ENCODE results near the gene DISC1.
"Not testable (repeated sequence)": the region's sequence is repeated elsewhere in the genome, so short reads cannot be mapped to it uniquely, and the experiment has no call there.

The DISC1 gene

GRCh38 chr1:231606712-231607111, 19.9 kb upstream of the DISC1 start:
- DNase-seq, result no peak

GRCh38 chr1:231610388-231610787, 16.2 kb upstream of the DISC1 start:
- no peak for DNase-seq

GRCh38 chr1:231611111-231611510, 15.5 kb upstream of the DISC1 start:
- DNase-seq, result no peak

- DNase-seq, result no peak
Observed at GRCh38 chr1:231611851-231612250, 14.7 kb upstream of the DISC1 start.

DNA sequence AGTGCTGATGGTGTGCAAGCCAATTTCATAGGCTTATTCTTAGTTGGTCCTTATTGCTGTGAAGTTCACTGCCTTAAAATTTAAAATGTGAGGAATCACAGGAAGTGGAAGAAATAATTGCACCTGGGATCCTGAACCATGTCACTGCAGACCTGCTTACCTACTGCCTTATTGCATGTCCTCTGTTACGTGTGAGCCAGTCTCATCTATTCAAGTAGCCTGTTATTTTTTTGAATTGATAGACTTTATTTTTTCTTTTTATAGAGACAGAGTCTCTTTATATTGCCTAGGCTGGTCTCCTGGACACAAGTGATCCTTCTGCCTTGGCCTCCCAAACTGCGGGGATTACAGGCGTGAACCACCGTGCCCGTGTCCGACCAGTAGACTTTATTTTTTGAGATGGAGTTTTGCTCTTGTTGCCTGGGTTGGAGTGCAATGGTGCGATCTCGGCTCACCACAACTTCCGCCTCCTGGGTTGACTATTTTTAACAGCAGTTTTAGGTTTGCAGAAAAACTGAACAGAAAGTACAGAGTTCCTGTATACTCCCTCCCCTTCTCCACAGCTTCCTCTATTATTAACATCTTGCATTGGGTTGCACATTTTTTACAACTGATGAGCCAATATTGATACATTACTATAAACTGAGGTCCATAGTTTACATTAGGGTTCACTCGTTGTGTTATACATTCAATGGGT, 14.0 kb upstream of the DISC1 start:
- DNase-seq, result peak; percentile 68

DNA sequence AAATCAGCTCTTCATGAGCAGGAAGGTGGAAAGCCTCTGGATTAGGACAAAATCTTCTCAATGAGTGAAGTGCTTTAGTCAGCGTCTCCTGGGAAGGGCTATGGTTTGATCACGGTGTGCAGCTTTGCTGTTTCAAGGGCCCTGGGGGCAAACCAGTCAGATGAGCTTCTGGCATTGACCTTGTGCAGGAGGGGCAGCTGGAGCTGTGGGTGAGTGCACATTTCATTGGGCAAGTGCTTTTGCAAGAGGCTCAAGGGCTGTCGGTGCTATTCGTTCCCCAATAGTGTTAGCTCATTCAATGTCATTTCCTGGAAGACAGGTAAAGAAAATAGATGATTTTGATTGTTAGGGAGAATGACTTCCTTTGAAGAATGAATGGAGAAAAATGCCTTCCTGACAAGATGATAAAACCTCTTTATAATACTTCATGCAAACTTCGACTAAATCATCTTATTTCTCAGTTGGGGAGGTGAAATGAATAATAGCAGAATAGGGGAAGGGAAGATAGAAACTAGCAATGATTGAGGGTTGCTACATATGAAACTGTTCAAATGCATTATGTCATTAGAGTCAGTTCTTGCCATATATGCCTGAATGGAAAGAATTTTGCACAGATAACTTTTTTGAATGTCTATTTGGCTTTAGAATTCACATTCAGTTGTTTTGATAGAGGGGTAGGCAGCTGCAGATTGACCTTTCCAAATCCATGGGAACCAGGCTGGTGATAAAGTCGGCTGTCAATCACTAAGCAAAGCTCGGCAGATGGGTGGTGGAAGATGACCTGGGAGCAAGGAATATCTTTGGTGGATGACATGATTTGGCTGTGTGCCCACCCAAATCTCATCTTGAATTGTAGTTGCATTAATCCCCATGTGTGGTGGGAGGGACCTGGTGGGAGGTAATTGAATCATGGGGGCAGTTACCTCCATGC, 12.9 kb upstream of the DISC1 start:
- no peak for DNase-seq

DNA sequence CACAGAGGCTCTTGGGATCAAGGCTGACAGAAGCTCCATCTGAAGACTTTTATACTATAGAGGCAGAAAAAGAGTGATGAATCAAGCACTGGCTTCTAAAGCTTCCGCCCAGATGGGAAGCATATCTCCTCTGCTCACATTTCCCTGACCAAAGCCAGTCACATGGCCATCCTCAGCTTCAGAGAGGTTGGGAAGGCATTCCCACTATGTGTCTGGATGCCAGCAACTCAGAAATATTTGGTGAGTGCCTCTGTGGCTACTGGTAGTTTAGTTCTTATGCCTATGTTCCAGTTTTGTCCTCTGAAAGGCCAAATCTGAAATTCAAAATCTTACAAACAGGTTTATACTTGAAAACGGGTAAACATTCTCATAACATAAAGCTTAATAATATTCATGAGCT, 9.9 kb upstream of the DISC1 start:
- DNase-seq, result no peak

DNA sequence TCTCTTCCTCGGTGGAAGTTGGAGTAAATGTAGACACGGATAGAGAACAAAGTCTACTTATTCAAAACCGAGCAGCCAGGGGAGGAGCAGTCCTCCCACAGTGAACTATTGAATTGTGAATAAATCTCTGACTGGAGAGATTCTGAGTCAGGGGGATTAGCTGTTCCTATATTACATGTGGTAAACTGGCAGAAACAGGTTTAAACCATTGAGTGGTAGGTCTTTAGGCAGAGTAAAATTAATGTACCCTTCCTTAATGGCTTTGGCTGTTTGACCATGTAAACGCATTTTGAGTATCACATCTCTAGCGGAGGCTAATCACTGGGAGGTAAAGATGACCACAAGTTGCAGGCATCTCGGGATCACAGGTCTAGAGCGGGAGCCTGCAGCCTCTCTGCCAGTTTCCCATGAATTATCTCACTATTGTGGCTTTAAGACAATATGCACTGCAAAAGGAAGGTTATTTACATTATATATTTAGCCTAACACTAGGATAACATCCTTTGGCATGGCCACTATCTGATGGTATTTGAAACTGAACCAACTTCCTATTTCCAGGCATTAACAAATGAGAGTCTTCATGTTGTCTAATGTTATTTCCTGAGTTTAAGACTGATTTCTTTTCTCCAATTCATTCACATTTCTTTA, 7.9 kb upstream of the DISC1 start:
- DNase-seq, result no peak

- DNase-seq, result no peak
Observed at GRCh38 chr1:231619257-231619634, 7.3 kb upstream of the DISC1 start.

GRCh38 chr1:231625042-231625441, 1.5 kb upstream of the DISC1 start:
- not testable (repeated sequence) for DNase-seq

DNA sequence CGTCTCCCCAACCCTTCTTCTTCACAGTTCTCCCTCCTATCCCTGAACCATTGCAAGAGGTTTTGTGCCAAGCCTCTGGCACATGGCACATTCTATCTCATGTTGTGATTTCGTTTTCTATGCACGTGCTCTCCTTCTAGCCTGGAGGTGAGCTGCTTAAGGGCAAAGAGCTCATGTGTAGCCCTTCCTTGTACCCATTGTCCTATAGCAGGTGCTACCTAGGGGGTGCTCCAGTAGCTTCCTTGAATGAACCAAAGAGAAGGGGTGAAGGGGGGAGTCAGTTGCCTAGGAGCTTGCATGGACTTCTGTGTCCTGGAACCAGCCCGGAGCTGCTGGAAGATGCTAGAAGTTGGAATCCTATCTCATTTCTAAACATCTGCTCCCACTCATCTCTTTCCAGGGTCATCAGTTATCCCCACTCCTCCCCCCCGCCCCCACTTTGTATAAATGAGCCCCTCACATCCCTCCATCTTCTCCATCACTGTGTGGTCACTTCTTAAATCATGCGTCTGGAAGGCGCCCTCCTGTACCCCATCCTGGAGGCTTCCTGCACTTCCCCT, 535 bp upstream of the DISC1 start:
- no peak for DNase-seq

GRCh38 chr1:231626951-231627614, 493 bp downstream of the DISC1 start:
- DNase-seq, result peak; percentile 78

- DNase-seq, result peak; percentile 73
Observed at GRCh38 chr1:231628207-231628876, 1.8 kb downstream of the DISC1 start.

DNA sequence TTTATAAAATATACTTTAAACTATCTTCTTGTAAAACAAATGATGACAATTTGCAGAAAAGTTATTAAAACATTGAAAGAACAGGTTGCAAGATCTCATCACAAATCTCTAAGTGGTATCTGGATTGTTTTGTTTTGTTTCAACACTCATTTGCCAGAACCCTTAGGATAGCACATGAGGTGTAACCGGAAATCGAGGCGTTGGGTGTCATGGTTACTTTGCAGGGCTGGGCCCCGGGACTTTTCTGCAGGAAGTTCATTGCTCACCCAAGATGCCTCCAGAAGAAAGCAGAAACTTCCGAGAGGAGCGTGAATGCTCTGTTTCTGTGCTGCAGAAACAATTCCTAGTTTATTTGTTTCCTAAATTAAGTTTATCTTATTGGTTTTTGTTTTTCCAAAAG, 2.5 kb downstream of the DISC1 start:
- DNase-seq, result no peak

- no peak for DNase-seq
Observed at GRCh38 chr1:231630558-231631205, 4.1 kb downstream of the DISC1 start.

DNA sequence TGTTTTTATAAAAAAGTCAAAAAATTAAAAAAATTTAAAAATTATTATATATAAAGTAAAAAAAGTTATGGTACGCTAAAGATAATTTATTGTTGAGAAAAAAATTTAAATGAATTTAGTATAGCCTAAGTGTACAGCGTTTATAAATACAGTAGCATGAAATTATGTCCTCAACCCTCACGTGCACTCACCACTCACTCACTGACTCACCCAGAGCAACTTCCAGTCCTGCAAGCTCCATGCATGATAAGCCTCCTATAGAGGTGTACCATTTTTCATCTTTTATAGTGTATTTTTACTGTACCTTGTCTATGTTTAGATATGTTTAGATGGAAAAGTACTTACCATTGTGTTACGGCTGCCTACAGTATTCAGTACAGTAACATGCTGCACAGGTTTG, 5.1 kb downstream of the DISC1 start:
- no peak for DNase-seq

GRCh38 chr1:231632119-231632518, 5.5 kb downstream of the DISC1 start:
- no peak for DNase-seq

DNA sequence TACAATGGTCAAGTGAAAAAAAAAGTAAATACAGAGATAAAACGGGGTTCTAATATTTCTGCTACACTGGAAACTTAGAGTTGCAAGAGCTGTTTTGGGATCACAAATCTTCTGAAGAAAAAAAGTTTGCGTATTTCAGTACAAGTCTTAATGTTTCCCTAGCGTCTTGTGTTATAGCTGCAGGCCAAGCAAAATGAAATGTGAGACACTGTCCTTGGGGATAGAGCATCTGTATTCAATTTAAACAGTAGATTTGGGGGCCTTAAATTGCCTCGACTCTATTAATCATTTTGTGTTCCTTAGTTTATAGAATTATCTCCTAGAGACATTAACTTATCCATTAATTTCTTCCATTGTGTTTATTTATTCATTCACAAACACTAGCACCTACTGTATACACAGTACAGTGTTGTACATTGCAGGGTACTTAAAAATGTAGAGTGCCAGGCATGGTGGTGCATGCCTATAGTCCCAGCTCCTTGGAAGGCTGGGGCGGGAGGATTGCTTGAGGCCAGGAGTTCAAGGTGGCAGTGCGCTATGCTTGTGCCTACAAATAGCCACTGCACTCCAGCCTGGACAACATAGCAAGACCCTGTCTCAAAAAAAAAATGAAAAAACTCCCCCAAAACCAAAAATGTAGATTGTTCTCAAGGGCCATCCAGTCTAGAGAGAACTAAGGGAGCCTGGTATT, 7.9 kb downstream of the DISC1 start:
- no peak for DNase-seq

DNA sequence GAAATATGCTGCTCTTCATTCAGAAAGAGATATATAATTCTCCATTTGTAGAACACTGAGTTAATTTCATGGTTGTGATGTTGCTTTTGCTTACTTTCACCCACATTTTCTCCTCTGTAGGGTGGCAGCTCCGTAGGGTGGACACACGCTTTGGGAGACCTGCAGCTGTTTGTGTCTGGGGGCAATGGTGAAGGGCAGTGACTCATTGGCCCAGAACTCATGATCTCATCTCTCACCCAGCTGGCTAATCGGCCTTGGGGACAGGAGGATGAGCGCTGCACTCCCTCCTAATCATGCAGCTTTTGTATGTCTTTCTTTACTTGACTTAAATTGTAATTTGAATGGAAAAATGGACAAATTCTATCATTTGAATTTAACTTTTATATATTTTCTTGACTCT, 9.6 kb downstream of the DISC1 start:
- DNase-seq, result no peak

- not testable (repeated sequence) for DNase-seq
Observed at GRCh38 chr1:231636922-231637321, 10.3 kb downstream of the DISC1 start.

GRCh38 chr1:231638647-231639046, 12.1 kb downstream of the DISC1 start:
- no peak for DNase-seq

Data from activated CD8-positive, alpha-beta memory T cell treated with anti-CD3 and anti-CD28 coated beads for 24 hours (primary cell).